ENCODE results near the gene ADCY1.

Gene ADCY1

DNA sequence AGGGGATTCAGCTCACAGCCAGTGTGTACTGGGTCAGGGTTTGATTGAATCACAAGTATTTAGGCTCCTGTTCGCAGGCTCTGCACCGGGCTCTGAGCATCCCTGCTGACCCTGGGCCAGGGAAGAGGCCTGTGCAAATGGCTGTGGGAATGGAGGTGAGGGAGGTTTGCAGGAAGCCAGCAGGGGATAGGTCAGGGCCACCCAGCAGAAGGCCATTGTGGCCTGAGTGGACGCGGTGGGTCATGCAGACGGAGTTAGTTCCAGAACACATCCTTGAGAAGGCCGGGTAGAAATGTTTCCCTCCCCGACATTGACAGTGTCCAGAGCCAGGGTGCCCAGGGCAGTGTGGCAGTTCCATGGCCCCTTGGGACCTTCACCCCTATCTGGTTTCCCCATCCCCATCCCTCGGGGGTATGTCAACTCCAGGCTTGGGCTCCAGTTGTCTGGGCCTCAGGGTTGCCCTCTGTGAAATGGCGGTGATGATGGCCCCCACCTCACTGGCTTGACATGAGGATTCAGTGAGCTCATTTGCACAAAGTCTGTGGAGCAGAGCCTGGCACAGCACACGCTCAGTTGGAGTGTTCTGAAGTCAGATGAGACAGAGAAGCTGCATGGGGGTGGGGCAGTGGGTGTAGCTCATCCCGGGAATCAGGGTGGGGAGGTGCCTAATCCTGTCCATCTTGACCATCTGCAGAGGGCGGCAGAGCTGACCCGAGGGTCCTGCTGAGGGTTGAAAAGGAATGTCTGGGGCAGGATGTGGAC lies 107.6 kb downstream of the ADCY1 start:
- DNase-seq = no peak

DNA sequence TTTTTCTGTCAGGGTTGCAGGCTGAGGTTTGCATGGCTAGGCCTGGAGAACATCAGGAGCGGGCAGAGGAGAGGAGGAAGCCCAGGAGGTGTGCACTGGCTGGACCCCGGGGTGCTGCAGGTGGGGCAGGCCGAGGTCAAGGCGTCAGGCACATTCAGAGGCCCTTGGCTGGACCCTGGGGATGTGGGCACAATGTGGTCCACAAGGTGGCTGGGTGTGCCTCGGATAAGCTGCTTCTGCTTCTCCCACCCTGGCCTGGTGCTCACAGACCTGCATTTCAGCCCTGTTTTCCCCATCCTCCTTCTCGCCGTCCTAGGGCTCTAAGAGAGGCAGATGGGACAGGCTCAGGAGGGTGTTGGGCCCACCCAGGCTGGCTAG lies 108.2 kb downstream of the ADCY1 start:
- no peak for DNase-seq

DNA sequence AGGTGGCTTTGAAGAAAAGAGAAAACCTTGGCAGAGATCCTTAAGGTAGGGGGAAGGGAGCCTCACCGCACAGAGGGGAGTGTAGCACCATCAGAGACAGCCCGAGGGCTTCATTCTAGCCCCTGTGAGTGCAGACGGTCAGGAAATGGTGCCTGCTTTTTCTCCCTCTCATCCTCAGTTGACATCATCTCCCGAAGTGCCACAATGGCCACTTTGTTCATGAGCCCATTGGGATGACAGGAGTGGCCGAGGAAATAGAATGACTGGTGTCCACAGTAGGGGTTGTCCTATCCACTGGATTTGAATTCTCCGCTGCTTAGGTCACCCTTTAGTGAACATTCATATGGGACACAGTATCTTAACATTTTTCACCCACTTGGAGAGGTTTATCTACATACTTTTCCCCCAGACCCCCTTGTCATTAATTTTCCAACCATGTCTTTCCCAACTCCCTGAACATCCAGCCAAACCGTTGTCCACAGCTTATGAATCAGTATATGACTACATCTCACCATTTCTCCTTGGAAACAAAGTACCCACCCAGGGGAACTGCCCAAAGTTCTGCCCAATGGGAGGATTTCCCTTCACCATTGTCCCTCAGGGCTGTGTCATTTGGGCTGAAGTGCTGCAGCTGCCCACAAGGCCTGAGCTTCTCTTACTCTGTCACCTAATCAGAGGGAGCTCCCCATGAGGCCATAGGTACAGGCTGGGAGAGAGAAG lies 108.8 kb downstream of the ADCY1 start:
- DNase-seq = no peak

DNA sequence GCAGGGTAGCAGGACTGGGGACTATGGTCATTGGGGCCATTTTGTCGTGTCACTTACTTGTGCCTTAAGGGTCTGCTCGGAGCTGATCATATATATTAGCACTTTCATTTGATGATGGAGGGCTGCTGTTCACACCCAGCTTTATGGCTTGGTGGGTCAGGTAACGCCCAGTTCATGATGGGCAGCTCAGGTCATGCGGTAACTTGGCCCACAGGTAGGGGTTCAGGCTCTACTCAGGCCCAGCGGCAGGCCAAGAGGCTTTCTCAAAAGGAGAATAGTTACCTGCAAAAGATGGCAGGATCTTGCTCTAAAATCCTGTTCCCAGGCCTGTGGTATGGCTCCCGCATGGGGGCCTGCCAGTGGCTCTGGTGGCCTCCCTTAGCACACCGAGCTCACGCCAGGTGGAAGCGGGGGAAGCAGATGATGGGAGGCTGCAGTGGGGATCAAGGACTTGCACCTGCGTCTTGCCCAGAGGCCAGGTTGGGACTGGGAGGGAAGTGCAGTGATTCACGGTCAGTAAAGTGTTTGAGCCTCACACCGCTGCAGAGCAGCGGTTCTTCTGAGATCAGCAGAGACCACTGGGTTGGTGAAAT lies 109.5 kb downstream of the ADCY1 start:
- DNase-seq = no peak

DNA sequence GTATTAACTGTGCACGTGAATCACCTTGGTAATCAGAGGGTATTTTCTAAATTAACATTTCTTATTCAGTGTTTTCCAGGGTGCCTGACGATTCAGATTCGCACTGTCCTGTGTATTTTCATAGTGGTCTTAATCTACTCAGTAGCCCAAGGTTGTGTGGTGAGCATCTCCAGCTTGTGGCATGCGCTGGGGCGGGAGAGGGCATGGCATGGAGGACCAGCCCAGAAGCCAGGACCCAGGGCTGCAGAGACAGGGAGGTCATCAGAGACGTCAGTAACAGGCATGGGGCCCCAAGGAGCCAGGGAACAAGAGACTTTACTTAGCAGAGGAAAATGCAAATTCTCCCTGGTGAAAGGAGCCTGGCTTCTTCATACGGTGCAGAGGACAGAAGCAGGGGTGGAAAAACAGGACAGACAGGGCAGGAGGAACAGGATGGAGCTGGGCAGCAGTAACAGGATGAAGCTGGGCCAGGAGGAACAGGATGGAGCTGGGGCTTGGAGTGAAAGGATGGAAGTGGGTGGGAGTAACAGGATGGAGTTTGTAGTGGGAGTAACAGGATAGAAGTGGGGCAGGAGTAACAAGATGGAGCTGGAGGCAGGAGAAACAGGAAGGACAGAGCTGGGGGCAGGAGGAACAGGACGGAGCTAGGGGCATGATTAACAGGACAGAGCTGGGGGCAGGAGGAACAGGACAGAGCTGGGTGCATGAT lies 110.9 kb downstream of the ADCY1 start:
- no peak for DNase-seq

DNA sequence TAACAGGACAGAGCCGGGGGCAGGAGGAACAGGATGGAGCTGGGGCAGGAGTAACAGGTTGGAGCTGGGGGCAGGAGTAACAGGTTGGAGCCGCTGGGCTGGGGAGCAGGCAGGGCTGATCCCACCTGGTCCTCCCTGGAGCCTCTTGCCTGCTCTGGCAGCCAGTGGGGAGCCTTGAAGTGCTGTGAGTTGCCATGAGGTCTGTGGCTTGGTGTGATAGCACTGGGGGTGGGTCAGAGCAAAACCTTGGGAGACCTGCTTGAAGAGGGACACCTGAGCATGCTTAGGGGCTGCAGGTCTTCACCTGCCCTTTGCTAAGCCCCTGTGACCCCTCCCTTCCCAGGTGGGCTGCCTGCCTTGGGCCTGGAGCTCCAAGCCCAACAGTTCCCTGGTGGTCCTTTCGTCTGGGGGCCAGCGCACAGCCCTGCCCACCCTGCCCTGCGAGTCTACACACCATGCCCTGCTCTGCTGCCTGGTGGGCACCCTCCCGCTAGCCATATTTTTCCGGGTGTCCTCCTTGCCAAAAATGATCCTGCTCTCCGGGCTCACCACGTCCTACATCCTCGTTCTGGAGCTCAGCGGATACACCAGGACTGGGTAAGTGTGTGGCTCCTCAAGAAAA lies 111.6 kb downstream of the ADCY1 start:
- DNase-seq = no peak

DNA sequence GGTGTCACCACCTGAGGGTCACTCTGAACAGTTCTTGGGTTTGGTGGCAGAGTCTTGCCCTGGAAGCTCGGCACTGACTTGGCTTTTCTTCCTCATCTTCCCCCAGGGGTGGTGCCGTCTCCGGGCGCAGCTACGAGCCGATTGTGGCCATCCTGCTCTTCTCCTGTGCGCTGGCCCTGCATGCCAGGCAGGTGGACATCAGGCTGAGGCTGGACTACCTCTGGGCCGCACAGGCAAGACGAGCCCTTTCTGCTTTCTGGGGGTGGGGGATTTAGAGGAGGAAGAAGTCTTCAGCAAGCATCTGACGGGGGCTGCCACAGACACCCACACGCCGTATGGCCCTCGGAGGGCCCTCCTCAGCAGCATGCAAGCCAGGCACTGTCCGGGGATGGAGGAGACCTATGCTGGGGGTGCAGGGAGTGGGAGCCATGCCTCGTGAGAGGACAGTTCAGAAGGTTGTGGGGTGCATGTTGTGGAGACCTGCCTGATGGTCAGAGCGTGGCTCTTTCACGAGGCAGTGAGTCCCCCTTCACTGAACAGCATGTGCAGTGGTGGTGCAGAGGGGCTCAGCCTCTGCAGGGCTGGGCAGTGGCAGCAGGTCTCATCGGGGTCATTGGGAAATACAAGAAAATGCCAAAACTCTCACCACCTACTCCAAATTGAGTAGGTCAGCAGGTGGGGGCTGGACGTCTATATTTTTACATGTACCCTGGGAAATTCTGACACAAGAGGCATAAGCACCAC lies 112.4 kb downstream of the ADCY1 start:
- DNase-seq = no peak

DNA sequence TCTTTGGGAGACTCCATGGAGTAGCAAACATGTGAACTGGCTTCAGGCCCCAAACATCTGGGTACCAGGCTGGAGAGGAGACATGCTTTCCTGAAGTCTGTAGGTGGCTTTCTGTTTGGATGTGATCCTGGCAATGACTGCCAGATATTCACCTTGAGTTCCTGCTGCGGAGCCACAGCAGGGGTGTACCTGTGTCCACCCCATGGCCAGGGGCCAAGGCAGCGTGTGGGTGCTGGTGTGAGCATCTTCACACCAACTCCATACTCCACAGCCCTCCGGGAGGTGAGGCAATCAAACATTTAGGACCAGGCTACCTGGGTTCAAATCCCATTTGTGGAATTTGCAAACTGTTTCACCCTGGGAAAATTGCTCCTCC lies 113.0 kb downstream of the ADCY1 start:
- DNase-seq = no peak

DNA sequence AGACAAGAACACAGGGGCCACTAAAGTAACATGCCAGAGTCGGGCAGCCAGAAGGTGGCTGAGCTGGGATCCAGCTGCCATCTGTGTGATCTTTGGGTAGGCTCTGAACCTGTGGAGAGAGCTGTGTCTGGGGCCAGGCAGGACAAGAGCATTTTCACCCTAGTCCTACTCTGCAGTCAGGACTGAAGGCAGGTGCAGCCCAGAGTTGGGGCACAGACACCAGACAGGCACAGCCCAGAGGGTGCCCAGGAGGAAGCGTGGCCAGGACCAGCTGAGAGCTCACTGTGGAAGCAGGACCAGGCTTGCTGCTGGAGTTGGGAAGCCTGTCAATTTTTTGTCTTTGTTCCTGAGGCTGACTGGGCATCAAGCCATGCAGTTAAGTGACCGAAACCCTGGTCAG lies 113.6 kb downstream of the ADCY1 start:
- no peak for DNase-seq

DNA sequence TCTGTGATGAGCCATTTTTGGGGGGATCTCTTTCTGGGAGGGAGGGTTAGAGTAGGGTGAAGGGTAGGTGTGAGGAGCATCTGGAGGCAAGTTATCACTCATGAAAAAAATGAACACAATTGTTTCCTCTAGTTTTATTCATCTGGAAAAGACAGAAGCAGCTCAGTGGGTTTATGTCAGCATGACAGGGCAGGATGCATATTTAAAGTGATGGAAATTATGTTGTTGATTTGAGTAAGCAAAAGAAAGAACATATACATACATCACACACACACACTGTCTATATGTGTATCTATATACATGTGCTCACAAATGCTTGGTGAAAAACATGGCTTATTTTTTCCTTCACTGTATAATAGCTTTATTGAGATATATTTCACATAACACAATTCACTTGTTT lies 114.2 kb downstream of the ADCY1 start:
- no peak for DNase-seq

DNA sequence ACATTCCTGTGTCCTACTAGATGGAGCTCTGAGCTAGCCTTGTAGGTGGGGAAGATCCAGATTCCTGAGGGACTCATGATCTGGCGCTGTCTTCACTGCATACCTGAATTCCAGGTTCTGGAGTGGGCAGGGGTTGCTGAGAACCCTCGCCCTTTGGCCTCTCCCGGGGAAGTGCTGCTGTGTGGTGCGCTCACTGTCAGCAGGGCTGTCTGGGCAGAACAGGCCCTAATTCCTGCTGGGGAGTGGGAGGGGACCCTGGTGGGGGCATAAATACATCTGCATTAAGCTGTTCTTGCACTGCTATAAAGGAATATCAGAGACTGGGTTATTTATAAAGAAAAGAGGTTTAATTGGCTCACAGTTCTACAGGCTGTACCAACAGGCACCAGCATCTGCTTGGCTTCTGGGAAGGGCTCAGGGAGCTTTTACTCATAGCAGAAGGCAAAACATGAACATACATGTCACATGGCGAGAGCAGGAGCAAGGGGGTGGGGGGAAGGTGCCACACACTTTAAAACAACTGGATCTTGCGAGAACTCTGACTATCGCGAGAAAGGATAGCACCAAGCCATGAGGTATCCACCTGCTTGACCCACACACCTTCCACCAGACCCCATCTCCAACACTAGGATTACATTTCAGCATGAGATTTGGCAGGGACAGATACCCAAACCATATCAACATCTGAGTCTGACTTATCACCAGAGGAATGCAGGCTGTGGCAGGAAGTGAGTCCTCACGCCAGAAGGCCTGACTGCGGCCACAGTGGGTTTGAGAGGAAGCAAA lies 115.0 kb downstream of the ADCY1 start:
- DNase-seq = no peak

DNA sequence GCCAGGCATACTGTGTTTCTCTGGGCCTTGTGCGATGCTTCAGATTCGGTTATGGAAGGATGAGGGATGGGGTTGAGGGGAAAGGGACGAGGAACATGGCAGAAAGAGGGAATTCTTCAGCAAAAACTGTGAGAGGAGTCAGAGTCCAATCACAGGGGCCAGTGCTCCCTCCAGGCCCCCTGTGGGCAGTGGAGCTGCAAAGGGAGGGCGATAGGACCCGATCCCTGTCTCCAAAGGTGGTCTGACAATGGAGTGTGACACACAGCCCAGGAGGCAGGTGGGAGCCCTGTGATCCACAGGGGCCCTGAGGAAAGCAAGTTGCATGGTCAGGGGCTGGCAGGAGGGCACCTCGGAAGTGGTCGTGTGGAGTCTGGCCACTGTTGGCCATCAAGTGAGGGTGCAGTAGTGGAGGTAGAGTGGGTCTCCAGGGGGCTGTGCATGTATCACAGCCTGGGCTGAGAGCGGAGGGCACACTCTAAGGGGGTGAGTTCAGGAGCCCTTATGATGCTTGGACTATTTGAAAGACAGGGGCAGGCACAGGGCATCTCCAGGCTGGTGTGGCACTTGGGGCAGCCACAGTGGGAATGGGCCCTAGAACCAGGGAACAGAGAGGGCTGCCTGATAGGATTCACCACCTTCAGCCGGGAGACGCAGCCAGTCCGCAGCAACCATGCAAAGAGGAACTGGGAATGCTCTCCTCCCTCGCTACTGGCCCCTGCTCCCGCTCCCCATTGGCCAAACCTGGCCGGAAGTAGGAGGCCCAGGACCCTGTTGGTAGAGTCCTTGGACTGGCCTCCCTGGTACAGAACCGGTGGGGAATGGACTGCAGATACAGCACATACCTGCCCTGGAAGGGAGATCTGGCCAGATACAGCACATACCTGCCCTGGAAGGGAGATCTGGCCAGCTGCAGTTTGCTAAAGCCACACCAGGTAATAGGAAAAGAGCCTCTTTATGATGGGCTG lies 115.9 kb downstream of the ADCY1 start:
- DNase-seq = no peak

DNA sequence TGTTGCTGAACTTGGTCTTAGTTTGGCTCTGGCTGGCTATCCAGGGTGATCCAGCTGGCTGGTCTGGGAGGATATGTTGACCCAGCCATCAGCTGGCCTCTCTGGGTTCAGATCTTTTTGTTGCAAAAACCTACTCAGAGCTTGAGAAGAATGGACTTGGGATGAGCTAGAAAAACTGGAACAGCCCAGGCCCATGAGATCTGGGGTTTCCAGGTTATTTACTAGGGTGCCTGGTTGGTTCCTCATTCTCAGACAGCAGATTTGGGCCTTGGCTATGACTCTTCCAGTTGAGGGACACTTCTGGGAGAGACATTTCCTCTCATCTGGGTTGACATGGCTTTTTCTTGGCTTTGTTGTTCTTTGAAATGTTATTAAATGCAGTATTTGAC lies 116.6 kb downstream of the ADCY1 start:
- DNase-seq = no peak

DNA sequence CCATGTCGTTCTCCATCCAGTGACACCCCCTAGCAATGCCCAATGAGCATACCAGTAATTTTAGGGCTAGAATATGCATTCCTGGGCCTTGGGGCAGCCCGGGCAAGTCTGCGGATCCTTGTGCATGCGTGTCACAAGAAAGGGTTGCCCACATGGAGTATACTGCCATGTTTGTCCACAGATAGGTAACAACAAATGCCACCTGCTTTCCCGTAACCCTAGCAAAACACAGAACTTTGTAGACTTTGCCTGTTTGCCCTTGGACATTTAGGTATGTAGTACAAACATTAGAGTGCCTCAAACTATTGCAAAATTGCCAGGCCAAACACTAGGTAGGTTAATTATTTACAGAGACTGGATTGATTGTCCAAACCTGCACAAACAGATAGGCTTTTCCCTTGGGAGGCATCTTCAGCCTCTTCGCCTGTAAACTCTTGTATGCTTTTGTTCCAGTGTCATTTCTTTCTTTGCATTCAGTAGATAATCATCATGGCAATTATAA lies 117.0 kb downstream of the ADCY1 start:
- no peak for DNase-seq

DNA sequence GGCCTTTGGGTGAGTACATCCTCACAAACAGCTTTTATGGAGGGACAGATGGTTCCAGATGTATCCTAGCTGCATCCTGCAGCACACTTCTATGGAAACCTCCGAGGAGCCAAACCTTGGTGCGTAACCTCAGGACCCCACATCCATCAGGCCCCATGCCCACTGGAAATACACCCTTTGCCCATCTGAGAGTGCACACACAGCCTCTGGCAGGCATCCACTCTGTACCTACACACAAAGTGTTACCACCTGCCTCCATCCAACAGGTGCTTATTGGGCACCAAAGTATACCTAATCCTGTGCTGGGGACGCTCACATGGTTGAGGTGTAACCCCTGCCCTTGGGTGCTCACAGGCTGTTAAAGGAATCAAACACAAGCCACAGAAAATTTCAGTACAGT lies 117.9 kb downstream of the ADCY1 start:
- no peak for DNase-seq

DNA sequence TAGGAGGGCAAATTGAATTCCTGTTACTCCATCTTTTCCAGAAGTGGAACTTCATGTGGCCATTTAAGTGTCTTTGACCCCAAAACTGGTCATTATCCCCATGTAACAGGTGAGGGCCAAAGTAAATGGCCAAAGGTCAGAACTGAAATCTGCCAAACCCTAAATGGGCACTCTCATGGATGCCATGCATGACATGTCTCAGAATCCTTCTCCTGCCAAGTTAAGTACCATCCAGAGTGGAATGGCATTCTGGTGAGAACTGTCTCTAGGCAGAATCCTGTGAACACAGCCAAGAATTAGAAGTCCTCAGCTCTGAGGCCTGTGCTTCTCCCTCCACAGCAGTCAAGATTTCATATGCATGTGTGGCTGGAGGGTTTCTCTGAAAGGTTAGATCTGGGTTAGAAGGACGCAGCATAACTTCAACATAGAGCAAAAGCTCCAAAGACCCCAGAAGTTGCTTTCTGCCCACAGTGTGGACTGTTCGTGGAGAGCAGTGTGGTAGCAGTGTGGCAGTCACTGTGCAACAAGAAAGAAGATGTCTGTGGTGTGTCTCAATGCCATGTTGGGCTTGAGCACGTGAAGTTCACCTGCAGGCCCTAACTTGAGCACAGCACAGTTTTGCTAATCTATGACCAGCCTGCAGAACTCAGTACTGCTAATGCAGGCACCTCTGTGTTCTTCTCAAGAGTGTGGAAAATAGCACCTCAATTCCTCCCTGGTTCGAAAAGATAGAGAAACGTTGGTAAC lies 121.3 kb downstream of the ADCY1 start:
- DNase-seq = no peak

DNA sequence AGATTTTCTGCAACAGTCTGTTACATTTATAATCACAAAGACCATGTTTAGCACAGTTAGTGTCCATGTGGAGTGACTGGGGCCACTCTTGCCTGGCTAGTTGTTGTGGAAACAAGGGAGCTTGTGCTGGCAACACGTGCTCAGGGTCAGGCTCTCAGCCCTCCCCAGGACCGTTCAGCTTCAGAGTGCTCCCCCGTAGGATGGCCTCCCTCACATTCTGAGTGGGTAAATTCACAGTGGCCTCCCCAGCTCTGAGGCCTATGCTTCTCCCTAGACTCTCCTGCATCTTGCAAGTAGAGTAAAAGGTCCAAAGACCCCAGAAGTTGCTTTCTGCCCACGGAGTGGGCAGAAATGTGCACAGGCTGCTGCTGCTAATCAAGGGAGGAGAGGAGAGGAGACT lies 122.3 kb downstream of the ADCY1 start:
- no peak for DNase-seq

DNA sequence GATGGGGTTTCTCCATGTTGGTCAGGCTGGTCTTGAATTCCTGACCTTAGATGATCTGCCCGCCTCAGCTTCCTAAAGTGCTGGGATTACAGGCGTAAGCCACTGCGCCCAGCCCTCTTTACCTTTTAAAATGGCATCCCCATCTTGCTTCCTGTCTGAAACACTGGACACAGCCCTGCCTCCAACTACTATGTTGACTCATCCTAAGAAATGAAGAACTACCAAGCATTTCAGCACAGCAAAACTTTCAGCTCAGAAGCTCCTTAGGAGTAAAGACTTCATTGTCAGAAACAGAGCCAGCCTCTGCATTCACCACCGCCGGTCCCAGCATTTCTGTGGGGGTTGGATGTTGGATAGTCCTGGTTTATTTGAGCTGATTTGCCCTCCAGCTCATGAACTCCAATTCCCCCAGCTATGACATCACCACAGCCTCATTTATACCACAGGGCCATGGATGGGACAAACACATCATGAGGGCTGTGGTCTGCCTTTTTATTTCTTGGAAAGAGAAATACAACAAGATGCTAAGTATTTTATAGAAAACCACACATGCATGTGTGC lies 123.5 kb downstream of the ADCY1 start:
- no peak for DNase-seq
